Measurements from ENCODE around the gene XPR1. TPM values are rescaled to one million over a fixed set of nuclear protein-coding genes. Genes with fewer than 3 reads are reported as not detected.
"Not testable (repeated sequence)": the region's sequence is repeated elsewhere in the genome, so short reads cannot be mapped to it uniquely, and the experiment has no call there.

The XPR1 gene
- total RNA-seq, 1 donor from 2014 or later, result 21.8 TPM

DNA sequence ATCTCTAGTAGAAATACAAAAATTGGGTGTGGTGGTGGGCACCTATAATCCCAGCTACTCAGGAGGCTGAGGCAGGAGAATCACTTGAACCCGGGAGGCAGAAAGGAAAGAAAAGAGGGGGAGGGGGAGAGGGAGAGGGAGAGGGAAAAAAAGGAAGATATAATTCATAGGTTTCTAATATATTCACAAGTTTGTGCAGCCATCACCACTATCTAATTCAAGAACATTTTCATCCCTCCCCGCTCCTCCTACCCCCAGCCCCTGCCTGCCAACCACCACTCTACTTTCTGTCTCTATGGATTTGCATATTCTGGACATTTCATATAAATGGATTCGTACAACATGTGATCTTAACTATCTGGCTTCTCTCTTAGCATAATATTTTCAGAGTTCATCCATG is 147.8 kb downstream of the XPR1 start:
- no peak for DNase-seq (ENCODE audit: low read depth in 2 of 2)

DNA sequence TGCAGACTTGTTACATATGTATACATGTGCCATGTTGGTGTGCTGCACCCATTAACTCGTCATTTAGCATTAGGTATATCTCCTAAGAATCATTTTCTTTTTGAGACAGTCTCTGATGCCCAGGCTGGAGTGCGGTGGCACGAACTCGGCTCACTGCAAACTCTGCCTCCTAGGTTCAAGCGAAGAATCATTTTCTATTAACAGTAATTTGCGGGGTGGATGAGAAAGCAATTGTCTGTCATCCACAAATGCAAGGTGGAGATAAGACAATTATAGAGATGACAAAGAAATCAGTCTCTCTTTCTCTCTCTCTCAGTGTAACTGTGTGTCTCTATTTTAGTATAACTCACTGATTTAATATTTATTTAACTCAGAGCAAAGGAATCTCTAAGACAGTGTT is 149.9 kb downstream of the XPR1 start:
- no peak for DNase-seq (ENCODE audit: low read depth in 2 of 2)

DNA sequence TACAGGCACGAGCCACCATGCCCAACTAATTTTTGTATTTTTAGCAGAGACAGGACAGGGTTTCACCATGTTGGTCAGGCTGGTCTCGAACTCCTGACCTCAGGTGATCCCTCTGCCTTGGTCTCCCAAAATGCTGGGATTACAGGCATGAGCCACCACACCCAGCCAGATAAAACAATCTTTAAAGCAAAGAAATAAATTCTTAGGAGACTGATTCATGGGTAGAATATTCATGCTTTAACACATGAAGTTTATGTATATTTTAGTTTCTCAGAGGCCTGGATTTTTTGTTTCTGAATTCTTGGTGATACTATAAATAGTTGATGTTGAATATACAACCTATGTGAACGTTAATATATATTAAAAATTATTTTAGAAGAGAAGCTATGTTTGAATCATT is 153.5 kb downstream of the XPR1 start:
- DNase-seq (ENCODE audit: low read depth in 2 of 2), result no peak

DNA sequence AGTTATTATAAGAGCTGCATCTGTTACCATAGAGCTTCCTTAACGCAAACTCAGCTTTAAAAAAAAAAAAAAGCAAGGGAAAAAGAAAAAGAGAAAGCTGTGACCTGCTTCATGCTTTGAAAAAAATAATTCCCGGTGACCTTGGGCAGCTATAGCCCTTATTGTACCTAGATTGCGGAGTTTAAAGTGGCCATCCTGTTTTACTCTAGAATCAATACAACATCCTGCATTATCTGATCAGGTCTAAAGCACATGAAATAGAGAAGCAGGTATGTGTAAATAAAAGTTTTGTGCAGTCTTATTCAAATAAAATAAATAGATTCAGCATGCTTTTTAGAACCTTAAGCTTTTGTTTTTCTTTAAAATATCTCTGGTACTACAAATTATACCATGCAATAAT is 154.1 kb downstream of the XPR1 start:
- DNase-seq (ENCODE audit: low read depth in 2 of 2), result no peak

DNA sequence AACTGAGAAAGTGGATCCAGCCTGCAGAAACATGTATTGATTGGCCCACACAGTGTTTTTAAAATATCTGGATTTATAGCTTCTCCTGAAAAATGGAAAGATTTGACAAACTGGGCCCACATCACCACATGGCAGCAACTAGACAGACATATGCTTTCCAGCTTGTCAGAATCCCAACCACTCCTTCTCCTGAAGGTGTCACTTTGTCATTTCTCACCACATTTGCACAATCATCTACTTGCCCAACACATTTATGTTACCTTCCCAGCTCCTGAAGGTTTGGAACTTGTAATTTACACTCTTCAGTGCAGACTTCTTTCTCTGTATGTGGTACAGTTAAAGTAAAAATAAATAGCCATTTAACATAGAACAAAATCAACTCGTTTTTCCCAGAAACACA is 154.8 kb downstream of the XPR1 start:
- DNase-seq (ENCODE audit: low read depth in 2 of 2), result no peak

DNA sequence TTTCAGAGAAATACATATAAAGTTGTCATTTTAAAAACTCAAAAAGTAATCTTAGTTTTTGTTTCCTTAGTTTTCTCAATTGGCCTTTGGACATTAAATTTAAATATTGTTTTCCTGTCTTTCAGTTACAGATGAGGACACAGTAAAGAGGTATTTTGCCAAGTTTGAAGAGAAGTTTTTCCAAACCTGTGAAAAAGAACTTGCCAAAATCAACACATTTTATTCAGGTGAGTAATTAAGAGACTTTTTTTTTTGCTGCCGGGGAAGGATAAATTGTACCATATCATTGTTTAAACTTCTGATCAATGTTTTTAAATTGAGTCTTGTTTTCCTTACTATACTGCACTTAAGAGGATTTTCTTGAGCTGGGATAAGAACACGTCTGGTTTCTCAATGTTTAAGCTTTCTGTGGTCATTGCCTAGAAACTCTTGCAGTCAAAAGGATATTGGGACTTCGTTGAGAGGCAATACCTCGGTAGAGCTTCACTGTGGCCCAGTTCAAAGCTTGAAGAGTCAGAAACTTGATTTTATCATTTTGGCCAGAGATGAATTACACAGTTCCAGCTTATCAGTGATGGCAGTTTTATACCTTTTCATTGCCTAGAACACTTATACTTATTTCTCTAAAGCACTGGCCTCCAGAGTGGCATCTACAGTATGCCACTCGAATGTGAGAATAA is 155.9 kb downstream of the XPR1 start:
- peak in 1 of 2 donors; percentile 45 for DNase-seq (ENCODE audit: low read depth in 2 of 2)

DNA sequence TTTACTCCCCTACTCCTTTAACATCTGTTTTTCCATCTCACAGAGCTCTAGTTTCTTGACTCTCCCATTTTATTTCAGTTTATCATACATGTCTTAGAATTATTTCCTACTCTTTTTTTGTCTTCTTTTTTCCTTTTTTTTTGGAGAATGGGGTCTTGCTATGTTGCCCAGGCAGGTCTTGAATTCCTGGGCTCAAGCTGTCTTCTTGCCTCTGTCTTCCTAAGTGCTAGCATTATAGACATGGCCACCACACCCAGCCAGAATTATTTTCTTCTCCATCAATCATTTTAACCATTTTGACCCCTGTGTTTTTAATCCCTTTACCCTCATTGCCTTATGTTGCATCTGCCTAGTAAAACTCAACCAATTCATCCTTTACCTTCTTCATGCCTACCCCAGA is 157.6 kb downstream of the XPR1 start:
- no peak for DNase-seq (ENCODE audit: low read depth in 2 of 2)

DNA sequence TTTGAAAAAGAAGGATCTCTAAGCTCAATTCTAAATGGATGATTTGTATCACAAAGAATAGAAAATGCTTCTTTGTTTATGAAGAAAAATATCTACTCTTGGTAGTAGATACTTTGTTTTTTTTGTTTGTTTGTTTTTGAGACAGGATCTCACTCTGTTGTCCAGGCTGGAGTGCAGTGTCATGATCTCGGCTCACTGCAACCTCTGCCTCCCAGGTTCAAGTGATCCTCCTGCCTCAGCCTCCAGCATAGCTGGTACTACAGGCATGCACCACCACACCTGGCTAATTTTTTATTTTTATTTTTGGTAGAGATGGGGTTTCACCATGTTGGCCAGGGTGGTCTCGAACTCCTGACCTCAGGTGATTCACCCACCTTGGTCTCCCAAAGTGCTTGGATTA is 159.3 kb downstream of the XPR1 start:
- DNase-seq (ENCODE audit: low read depth in 2 of 2), result not testable (repeated sequence)

DNA sequence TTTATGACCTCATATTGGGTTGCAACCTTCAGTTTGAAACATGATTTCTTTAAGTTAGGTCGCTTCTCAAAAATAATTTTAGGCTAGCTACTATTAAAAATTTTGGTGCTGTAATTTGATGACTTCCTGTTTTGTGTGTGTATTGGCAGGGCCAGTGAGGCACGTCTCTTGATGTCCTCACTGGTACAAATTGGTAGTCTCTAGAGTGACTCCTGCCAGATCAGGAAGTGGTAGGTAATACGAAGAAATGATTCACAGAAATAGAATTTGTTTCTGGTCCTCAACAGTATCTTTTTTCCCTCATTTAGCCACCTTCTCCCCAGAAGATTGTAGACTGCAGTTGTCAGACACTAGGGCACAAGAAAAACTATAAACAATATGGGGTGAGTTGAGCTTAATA is 160.0 kb downstream of the XPR1 start:
- peak; percentile 10 to 42 for DNase-seq (ENCODE audit: low read depth in 2 of 2)

DNA sequence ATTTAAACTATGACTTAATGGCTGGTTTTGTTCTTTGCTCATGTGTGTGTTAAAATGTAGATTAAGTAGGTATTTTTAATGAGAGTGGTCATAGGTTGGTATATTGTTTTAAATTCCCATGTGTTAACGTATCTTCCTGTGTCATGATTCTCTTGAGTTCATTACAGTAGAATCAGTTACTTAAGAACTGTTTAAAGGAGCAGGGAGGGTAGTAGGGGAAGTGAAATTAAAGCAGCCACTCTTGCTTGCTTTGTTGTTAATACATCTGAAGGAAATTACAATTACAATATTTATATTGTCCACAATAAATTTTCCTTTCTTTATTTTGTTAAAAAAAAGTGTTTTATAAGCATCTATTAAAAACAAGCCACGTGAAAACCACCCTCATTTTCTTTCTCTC is 161.6 kb downstream of the XPR1 start:
- peak in 1 of 2 donors; percentile 9 for DNase-seq (ENCODE audit: low read depth in 2 of 2)

DNA sequence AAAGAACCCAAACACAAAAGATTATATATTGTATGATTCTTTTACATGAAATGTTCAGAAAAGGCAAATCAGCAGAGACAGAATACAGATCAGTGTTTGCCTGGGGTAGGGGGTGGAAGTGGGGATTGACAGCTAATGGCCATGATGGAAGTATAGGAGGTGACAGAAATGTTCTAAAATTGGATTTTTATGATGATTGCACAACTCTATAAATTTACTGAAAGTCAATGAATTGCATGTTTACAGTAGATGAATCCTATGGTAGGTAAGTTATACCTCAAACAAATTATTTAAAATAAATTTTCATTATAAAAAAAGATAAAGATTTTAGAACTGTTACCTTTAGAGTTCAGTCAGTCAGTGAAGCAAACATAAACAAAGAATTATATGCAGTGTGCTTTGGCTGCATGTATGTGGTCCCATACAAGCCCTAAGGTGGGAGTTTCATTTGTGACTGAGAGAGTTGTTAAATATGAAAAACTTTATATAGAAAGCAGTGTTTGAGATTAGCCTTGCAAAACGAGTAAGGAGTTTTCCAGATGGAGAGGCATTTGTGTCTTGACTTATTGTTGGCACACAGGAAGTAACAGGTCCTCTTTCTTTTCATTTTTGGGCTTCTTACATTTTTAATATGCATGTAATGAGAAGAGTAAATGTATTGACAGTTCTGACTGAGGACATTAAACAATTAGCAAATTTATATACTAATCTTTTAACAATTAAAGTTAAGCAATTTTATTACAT is 165.2 kb downstream of the XPR1 start:
- DNase-seq (ENCODE audit: low read depth in 2 of 2), result no peak

DNA sequence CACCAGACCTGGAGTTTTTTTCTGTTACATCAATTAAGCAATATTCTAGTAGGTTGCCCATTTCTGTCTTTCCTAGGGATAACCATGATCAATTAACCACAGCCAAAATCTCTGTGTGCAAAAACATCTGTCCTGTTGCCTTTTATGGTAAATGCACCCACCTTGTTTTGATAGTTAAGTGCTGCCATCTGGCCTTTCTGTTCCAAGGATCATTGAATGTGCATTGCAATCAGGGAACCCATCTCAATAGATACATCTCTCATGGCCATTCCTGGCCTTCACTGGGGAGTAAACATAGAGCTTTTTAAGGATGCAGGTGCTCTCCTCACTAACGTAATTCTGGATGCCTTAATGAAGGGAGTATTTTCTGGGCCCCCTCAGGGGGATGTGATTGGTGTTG is 169.1 kb downstream of the XPR1 start:
- DNase-seq (ENCODE audit: low read depth in 2 of 2), result no peak

DNA sequence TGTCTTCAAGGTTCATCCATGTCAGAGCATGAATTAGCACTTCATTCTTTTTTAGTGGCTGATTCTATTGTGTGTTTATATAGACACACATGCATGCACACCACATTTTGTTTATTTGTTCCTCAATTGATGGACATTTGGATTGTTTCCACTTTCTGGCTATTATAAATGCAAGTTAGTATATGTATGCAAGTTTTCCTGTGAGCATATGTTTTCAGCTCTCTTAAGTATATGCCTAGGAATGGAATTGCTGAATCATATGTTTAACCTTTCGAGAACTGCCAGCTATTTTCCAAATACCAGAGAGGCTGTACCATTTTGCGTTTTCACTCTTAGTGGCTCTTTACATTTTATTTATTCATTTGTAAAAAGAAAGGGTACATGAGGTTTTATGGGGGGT is 171.0 kb downstream of the XPR1 start:
- DNase-seq (ENCODE audit: low read depth in 2 of 2), result no peak

DNA sequence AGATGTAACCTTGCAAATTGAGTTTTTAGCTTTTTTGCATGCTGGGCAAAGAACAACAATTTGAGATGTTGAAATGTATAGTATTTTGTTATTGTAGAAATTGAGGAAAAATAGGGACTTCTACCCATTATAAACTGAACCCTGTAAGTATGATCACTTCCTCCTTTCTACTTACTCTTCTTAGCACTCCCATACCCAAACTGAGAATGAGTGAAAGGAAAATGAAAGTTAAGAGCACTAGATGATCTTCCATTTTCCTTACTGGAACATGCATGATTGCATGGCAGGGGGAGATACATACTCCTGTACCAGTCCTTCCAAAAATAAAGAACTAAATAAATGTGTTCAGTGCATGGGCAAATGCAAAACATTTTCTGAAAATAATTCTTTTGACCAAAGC is 173.5 kb downstream of the XPR1 start:
- no peak for DNase-seq (ENCODE audit: low read depth in 2 of 2)

DNA sequence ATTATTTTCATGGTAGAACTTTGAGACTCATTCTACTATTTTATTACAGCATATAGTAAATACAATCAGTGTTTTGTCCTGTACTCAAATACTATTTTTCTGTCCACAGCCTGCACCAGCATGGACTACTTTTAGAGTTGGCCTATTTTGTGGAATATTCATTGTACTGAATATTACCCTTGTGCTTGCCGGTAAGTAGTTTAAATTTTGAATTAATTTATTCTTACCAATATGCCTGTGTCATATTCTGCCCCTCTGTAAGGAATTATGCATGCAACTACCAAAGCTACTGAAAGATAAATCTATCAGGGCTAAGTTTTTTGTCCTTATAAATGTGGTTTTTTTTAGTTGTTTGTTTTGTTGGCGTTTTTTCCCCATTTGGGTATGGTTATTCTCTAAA is 179.5 kb downstream of the XPR1 start:
- no peak for DNase-seq (ENCODE audit: low read depth in 2 of 2)

DNA sequence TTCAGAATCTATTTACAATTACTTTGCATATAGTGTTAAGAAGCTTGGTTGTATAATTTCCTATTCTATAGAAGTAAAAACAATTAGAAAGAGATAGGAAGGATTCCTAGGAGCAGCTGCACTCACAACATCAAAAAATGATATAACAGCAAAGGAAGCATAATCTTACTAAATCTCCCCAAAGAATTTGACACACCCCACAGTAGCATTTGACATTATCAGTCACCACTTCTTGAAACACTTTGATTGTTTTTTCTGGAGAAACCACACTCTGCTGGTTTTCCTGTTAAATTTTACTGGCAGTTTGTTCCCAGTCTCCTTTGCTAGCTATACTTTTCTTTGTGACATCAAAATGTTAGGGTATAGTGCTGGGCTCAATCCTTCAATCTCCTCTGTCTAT is 180.1 kb downstream of the XPR1 start:
- no peak for DNase-seq (ENCODE audit: low read depth in 2 of 2)

DNA sequence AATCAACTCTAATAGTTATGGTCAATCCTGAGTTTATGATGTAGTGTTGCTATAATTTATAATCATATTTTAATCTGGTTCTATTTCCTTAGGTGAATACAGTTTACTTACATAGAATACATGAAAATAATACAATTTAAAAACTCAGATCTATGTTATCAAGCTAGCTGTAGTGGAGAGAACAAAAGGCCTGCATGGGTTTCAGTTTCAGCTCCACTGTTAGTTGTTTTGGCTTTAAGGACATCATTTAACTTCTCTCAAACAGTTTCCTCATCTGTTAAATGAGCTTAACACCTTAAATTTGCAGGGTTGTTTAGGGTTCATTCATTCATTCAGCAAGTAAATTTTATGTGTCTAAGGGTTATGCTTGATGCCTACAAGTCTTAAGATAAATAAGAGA is 182.4 kb downstream of the XPR1 start:
- DNase-seq (ENCODE audit: low read depth in 2 of 2), result no peak

DNA sequence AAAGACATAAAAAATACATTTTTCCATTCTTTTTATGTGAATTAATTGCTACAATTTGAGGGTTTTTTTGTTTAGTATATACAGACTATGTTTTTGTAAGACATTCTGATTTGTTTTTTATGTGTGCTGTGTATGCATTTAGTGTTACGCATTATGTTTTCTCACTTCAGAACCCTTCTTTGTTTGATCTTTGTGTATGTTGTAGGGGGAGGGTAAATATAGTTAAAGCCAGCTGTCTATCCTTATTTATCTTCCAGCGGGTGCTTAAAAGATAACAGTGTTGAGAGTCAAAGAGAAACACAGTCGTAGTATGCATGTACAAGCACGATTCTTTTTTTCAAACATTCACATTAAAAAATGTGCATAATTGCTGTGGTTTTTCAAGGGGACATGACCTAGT is 183.4 kb downstream of the XPR1 start:
- no peak for DNase-seq (ENCODE audit: low read depth in 2 of 2)

DNA sequence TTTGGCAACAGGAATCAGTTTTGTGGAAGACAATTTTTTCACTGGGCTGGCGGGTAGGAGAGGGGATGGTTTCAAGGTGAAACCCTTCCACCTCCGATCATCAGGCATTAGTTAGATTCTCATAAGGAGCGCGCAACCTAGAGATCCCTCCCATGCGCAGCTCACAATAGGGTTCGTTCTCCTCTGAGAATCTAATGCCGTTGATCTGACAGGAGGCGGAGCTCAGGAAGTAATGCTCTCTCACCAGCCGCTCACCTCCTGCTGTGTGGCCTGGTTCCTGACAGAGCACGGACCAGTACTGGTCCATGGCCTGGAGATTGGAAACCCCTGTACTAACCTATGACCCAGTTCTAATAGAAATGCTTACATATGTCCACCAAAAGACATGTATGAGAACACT is 184.3 kb downstream of the XPR1 start:
- DNase-seq (ENCODE audit: low read depth in 2 of 2), result no peak

DNA sequence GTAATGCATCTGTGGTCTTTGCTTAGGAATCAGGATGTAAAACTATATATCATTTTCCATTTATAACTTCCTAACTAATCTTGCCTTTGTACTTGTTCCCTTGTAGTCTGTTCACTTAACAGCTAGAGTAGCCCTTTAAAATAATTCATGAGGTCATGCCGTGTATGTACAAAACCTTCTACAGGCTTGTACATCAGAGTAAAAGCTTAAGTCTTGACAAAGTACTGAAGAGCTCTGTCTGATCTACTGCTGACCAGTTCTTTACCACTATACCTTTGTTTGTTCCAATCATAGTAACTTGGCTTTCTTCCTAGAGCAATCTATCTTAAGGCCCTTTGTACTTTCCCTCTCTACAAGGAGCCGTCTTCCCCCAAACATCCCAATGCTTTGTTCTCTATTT is 190.1 kb downstream of the XPR1 start:
- peak in 1 of 2 donors; percentile 8 for DNase-seq (ENCODE audit: low read depth in 2 of 2)

DNA sequence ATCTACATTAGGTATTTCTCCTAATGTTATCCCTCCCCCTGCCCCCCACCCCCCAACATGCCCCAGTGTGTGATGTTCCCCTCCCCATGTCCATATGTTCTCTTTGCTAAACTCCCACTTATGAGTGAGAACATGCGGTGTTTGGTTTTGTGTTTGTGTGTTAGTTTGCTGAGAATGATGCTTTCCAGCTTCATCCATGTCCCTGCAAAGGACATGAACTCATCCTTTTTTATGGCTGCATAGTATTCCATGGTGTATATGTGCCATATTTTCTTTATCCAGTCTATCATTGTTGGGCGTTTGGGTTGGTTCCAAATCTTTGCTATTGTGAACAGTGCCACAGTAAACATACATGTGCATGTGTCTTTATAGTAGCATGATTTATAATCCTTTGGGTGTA is 199.7 kb downstream of the XPR1 start:
- DNase-seq (ENCODE audit: low read depth in 2 of 2), result not testable (repeated sequence)

DNA sequence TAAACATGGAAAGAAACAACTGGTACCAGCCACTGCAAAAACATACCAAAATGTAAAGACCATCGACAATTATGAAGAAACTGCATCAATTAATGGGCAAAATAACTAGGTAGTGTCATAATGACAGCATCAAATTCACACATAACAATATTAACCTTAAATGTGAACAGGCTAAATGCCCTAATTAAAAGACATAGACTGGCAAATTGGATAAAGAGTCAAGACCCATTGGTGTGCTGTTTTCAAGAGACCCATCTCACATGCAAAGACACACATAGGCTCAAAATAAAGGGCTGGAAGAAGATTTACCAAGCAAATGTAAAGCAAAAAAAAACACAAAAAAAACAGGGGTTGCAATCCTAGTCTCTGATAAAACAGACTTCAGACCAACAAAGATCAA is 201.4 kb downstream of the XPR1 start:
- DNase-seq (ENCODE audit: low read depth in 2 of 2), result not testable (repeated sequence)

DNA sequence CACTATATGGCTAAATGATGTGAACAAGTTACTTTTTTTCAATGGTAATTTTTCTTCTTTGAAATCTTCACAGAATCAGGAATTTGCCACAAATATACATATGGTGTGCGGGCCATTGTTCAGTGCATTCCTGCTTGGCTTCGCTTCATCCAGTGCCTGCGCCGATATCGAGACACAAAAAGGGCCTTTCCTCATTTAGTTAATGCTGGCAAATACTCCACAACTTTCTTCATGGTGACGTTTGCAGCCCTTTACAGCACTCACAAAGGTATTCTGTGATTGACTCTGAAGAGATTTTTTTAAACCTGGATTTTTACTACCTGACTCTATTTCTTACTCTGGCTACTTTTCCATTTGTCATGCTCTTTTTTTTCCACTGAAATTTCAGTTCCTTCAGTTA is 204.6 kb downstream of the XPR1 start:
- DNase-seq (ENCODE audit: low read depth in 2 of 2), result no peak
